ENCODE measurements around the gene CTNNA1. TPM values are rescaled to one million over a fixed set of nuclear protein-coding genes. Genes with fewer than 3 reads are reported as not detected.
A peak's percentile ranks its signal among the peaks of the same experiment; 100 is the strongest.

Gene CTNNA1
- total and polyA plus RNA-seq, 2 of the 8 experiments (the other 6 are each of a cell fraction or from before 2014, with no cell fraction given): 115 to 349 TPM

DNA sequence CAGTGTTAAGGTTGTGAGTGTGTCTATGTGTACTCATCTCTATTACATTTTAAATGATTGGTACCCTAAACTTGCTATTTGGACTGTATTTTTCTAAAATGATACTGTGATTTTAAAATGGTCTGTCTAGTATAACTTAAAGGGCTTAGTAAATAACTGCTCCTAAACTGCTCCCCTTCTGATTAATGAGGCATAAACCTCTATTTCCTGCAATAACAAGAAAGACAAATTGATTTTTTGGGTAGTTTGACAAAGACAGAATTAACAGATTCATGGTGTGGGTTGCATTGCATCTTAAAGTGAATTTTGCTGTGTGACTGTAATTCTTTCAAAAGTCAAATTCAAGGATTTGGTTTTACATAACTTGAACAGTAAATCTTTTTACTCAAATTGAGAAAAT is 130.0 kb downstream of the CTNNA1 start:
- Histone ChIP-seq H3K18ac (ENCODE audit: extremely low read depth, low read length) (no peak overlapping the region; the same call in 1 of the 2 replicates), H2BK120ac (replicated peaks; ENCODE audit: low read depth, low read length) (no peak overlapping the region), H3K4me3 (ENCODE audit: extremely low read depth in 1 of 4, insufficient read depth in 2 of 4, low read depth in 3 of 4, low read length in 4 of 4) (peak overlapping the region in 1 of 4 experiments; percentile 48; a peak in 1 of 8 replicates), H3K4ac (replicated peaks; ENCODE audit: insufficient read length, low read depth, low read length) (no peak overlapping the region), H2BK20ac (ENCODE audit: low read length) (no peak overlapping the region), H3K36me3 (ENCODE audit: control insufficient read depth in 2 of 4, insufficient read depth in 4 of 4, low read length in 3 of 4) (peaks cover 0 to 15% (median 11%) of the 10 kb centered on the region in 4 experiments; a peak in 6 of 8 replicates), H2BK15ac (ENCODE audit: low read length) (no peak overlapping the region), H2AFZ (ENCODE audit: low read length) (no peak overlapping the region), H4K5ac (ENCODE audit: insufficient read length, low read depth, low read length) (peak overlapping the region; percentile 73), H3K9me3 (ENCODE audit: insufficient read depth in 2 of 2, low read depth in 1 of 2, low read length in 1 of 2) (no peaks in the 10 kb centered on the region), H2AK5ac (ENCODE audit: low read depth, low read length) (no peak overlapping the region), H3K79me2 (ENCODE audit: control insufficient read depth in 1 of 2, insufficient read depth in 2 of 2, low read length in 2 of 2) (peaks cover 0 to 66% of the 10 kb centered on the region in 2 experiments; a peak in 2 of 4 replicates), H4K91ac (replicated peaks; ENCODE audit: insufficient read length, low read length) (no peak overlapping the region), H2BK5ac (ENCODE audit: low read depth, low read length) (no peak overlapping the region), H2BK12ac (ENCODE audit: low read depth, low read length) (no peak overlapping the region), H3K79me1 (ENCODE audit: low read depth, low read length) (peaks cover 3% of the 10 kb centered on the region; the same call in 1 of the 2 replicates), H3K9ac (replicated peaks in 1 of 4; ENCODE audit: extremely low read depth in 1 of 4, low read depth in 3 of 4, low read length in 3 of 4) (no peak overlapping the region), H3K27ac (ENCODE audit: low read depth, low read length) (peak overlapping the region; percentile 39; the same call in 1 of the 2 replicates), H3K4me2 (ENCODE audit: insufficient read depth in 1 of 2, low read depth in 2 of 2, low read length in 2 of 2) (no peak overlapping the region), H3K4me1 (replicated peaks in 1 of 4; ENCODE audit: control insufficient read depth in 3 of 4, insufficient read depth in 4 of 4, low read length in 3 of 4) (peaks cover 0 to 29% (median 11%) of the 10 kb centered on the region in 4 experiments; a peak in 4 of 7 replicates), H3K23me2 (ENCODE audit: low read depth, low read length) (no peaks in the 10 kb centered on the region), H4K8ac (ENCODE audit: extremely low read depth, insufficient read depth, low read length) (no peak overlapping the region), H3K27me3 (replicated peaks in 1 of 4; ENCODE audit: control insufficient read depth in 3 of 4, extremely low read depth in 1 of 4, insufficient read depth in 3 of 4, low read length in 3 of 4) (no peaks in the 10 kb centered on the region), H4K20me1 (replicated peaks in 1 of 2; ENCODE audit: control insufficient read depth in 1 of 2, insufficient read depth in 2 of 2, low read length in 2 of 2) (no peaks in the 10 kb centered on the region), H3K23ac (ENCODE audit: insufficient read length) (no peak overlapping the region), H3K56ac (replicated peaks; ENCODE audit: insufficient read length, low read depth, low read length) (no peak overlapping the region), H3K14ac (ENCODE audit: insufficient read length) (no peak overlapping the region)
- POLR2A ChIA-PET (ENCODE audit: partially characterized antibody): interaction anchor here (0.6 to 1.8 kb wide), 3 partner anchors 10 to 16 kb away, joined by 3 to 5 read pairs (median 4); no protein-coding TSS in a partner anchor
- DNase-seq (ENCODE audit: low read depth in 1 of 2, low spot score in 2 of 2) (no peak), FAIRE-seq (no peak)
- CTCF ChIA-PET (ENCODE audit: partially characterized antibody): interaction anchor here (1.3 to 2.5 kb wide), 3 partner anchors 9 to 94 kb away, joined by 3 to 9 read pairs (median 4); no protein-coding TSS in a partner anchor
- no peak for TF ChIP-seq MAFK (IDR thresholded peaks at IDR 0.05; ENCODE audit: low read depth, low read length)
- no peak for TF ChIP-seq TCF12 (IDR thresholded peaks at IDR 0.05; ENCODE audit: low read depth, low read length)
- TF ChIP-seq HDAC6 (IDR thresholded peaks at IDR 0.05; ENCODE audit: low read depth, low read length): no peak
- no peak for TF ChIP-seq POU5F1 (IDR thresholded peaks at IDR 0.05; ENCODE audit: low read depth, low read length)
- TF ChIP-seq, protein P1, sequence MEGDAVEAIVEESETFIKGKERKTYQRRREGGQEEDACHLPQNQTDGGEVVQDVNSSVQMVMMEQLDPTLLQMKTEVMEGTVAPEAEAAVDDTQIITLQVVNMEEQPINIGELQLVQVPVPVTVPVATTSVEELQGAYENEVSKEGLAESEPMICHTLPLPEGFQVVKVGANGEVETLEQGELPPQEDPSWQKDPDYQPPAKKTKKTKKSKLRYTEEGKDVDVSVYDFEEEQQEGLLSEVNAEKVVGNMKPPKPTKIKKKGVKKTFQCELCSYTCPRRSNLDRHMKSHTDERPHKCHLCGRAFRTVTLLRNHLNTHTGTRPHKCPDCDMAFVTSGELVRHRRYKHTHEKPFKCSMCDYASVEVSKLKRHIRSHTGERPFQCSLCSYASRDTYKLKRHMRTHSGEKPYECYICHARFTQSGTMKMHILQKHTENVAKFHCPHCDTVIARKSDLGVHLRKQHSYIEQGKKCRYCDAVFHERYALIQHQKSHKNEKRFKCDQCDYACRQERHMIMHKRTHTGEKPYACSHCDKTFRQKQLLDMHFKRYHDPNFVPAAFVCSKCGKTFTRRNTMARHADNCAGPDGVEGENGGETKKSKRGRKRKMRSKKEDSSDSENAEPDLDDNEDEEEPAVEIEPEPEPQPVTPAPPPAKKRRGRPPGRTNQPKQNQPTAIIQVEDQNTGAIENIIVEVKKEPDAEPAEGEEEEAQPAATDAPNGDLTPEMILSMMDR (IDR thresholded peaks at IDR 0.05; ENCODE audit: control extremely low read depth in 1 of 3, insufficient read depth in 1 of 3, low read depth in 1 of 3, low read length in 3 of 3): no peak
- no peak for TF ChIP-seq CBX5 (IDR thresholded peaks at IDR 0.05; ENCODE audit: low read depth, low read length)
- TF ChIP-seq, protein P2, sequence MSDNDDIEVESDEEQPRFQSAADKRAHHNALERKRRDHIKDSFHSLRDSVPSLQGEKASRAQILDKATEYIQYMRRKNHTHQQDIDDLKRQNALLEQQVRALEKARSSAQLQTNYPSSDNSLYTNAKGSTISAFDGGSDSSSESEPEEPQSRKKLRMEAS (IDR thresholded peaks at IDR 0.05): no peak
- no peak for TF ChIP-seq KDM1A (IDR thresholded peaks at IDR 0.05; ENCODE audit: borderline replicate concordance, low read length)
- TF ChIP-seq BRCA1 (IDR thresholded peaks at IDR 0.05; ENCODE audit: low read depth, low read length): no peak
- TF ChIP-seq SUZ12 (IDR thresholded peaks at IDR 0.05; ENCODE audit: low read length): no peak
- TF ChIP-seq, protein P3, sequence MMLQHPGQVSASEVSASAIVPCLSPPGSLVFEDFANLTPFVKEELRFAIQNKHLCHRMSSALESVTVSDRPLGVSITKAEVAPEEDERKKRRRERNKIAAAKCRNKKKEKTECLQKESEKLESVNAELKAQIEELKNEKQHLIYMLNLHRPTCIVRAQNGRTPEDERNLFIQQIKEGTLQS (IDR thresholded peaks at IDR 0.05; ENCODE audit: insufficient read depth, low read depth, low read length): no peak
